Rectal smooth muscle tissue (tissue), 1 donor: ENCODE data around the gene LDB2.

Source experiments
- H3K27ac ChIP-seq: one replicate; pipeline ENCODE4 v1.7.0; 2013; ENCODE audit warnings: low read depth, low read length, inconsistent platforms
- H3K27me3 ChIP-seq: one replicate; pipeline ENCODE4 v1.7.0; 2013; ENCODE audit warnings: low read length; ENCODE audit not compliant: control insufficient read depth, insufficient read depth
- H3K36me3 ChIP-seq: one replicate; pipeline ENCODE4 v1.7.0; 2013; ENCODE audit warnings: low read length; ENCODE audit not compliant: control insufficient read depth, insufficient read depth
- H3K4me1 ChIP-seq: one replicate; pipeline ENCODE4 v1.7.0; 2013; ENCODE audit warnings: low read length; ENCODE audit not compliant: control insufficient read depth, insufficient read depth
- H3K4me3 ChIP-seq: one replicate; pipeline ENCODE4 v1.7.0; 2013; ENCODE audit warnings: low read length
- H3K9ac ChIP-seq: one replicate; pipeline ENCODE4 v1.7.0; 2013; ENCODE audit warnings: low read length

Gene LDB2

DNA sequence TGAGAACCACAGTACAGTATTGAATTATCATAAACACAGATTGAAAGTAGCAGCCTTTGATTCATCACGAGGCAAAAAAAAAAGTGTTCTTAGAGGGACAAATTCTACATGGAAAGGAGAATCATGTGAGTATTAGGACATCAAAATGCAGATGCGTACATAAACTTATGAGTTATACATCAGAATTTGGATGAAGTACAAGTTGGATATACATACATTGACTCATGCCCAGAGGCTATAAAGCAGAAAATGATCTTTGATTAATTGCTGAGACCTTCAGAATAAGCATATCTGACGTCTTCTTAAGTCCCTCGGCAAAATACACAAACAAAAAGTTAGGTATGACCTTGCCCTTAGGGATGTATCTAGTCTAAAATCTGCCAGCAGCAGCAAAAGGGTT is 206.4 kb downstream of the LDB2 start:
- H3K4me1 ChIP-seq: peaks cover 4% of the 10 kb centered on the region
- H3K4me3 ChIP-seq: no peak overlapping the region
- no peak overlapping the region for H3K27ac ChIP-seq

DNA sequence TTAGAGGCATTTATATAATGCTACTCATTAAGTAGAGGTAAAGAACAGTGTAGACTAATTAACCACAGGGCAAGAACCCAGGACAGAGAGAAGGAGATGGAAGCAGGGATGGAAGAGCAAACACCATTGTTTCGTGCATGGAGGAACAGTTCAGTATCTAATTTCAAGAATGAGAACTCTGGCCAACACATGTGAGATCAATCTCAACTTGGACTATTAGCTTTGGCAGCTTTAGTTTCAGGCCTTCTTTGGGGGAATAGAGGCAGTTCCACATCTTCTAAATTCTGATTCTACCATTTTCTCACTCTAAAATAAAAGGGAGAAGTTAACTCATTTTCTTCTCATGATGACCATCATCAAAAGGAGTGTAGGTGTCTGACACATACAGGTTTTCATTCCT is 207.0 kb downstream of the LDB2 start:
- H3K27me3 ChIP-seq: no peaks in the 10 kb centered on the region
- no peaks in the 10 kb centered on the region for H3K36me3 ChIP-seq
- no peak overlapping the region for H3K4me3 ChIP-seq
- peaks cover 4% of the 10 kb centered on the region for H3K4me1 ChIP-seq
- H3K27ac ChIP-seq: no peak overlapping the region
- no peak overlapping the region for H3K9ac ChIP-seq

More for the DNA sequence above, 206.4 kb downstream of the LDB2 start:
- Histone ChIP-seq H3K27me3 (no peaks in the 10 kb centered on the region), H3K36me3 (no peaks in the 10 kb centered on the region), H3K9ac (no peak overlapping the region)

DNA sequence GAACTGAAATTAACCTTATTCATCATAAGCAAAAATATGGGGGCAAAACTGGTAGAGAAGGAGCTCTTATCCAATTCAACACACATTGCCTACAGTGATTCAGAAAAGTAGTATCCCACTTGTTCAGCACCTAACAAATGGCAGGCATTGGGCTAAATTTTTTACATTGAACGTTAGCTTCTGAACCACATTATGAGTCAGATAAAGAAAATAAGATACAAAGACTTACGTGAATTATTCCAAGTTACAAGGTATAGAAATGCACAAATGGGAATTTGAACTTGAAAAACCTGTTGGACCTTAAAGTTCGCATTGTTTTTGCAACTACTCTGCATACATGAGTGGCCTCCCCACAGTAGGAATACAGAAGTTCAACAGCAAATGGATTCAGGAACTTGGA is 210.6 kb downstream of the LDB2 start:
- Histone ChIP-seq H3K27me3 (no peaks in the 10 kb centered on the region), H3K9ac (no peak overlapping the region), H3K27ac (no peak overlapping the region)

DNA sequence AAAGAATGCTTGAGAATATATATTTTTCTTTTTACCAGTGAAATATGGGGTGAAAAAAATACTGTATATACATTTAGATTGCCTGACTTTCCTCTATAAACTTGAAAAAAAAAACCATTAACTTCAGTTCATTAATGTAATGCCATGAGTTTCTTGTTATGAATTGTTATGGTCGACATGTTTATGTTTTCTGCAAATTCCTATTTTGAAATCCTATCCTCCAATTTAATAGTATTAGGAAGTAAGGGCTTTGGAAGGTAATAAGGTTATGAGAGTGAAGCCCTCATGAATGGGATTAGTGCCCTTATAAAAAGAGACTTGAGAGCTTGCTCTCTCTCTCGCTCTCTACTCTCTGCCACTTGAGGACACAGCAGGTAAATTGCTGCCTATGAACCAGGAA is 211.4 kb downstream of the LDB2 start:
- Histone ChIP-seq H3K4me3 (no peak overlapping the region), H3K9ac (no peak overlapping the region), H3K27ac (no peak overlapping the region), H3K27me3 (no peaks in the 10 kb centered on the region), H3K36me3 (no peaks in the 10 kb centered on the region), H3K4me1 (peaks cover under 1% of the 10 kb centered on the region)

More for the DNA sequence above, 210.6 kb downstream of the LDB2 start:
- Histone ChIP-seq H3K4me3 (no peak overlapping the region), H3K36me3 (no peaks in the 10 kb centered on the region), H3K4me1 (peaks cover 4% of the 10 kb centered on the region)

DNA sequence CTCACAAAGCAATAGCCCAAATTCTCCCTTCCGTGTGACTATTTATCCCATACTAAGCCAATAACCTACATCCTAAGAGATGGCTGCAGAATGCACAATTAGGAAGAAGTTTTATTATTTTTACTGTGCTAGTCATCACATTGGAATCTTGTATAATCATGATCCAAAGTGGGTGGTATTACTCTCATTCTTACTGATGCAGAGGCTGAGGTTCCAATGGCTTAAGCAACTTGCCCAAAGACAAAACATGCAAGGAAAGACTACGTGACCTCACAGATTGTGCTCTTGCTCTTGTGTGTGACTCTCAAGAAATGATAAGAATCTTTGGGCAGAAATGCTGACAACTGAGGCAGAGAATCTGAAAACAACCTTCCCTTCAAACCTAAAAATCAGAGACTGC is 212.2 kb downstream of the LDB2 start:
- H3K27me3 ChIP-seq: no peaks in the 10 kb centered on the region
- no peak overlapping the region for H3K27ac ChIP-seq

DNA sequence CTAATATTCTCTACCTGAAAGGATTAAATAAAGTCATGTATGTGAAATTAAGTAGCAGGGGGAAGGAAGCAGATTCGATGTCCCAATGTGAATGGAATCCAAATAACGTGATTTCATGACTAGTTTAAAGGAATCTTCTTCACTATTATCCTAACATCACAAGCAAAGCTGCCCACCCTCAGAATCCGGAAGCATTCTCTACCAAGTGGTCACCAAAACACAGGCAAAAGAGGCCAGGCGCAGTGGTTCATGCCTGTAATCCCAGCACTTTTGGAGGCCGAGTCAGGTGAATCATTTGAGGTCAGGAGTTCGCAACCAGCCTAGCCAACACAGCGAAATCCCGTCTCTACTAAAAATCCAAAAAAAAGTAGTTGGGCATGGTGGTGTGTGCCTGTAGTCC is 212.9 kb downstream of the LDB2 start:
- Histone ChIP-seq H3K9ac (no peak overlapping the region), H3K4me1 (no peaks in the 10 kb centered on the region), H3K27me3 (no peaks in the 10 kb centered on the region), H3K4me3 (no peak overlapping the region), H3K27ac (no peak overlapping the region), H3K36me3 (no peaks in the 10 kb centered on the region)

More for the DNA sequence above, 212.2 kb downstream of the LDB2 start:
- Histone ChIP-seq H3K9ac (no peak overlapping the region), H3K4me1 (no peaks in the 10 kb centered on the region), H3K36me3 (no peaks in the 10 kb centered on the region), H3K4me3 (no peak overlapping the region)

DNA sequence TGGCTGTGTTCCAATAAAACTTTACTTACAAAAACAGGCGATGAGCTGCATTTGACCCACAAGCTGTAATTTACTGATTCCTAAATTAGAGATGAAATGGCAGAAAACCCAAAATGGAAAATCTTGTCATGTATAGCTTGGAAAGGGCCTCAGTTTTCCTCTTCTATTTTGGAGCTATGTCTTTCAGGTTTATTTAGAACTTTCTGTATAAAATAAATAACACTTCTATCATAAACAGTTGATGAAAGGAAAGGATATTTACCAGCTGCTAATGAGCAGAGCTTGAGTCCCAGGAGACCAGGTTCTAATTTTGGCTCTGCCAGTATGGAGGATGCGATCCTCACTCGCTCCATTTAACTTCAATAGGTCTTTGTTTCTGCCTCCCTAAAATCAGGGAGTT is 213.5 kb downstream of the LDB2 start:
- no peak overlapping the region for H3K27ac ChIP-seq
- H3K9ac ChIP-seq: no peak overlapping the region
- no peaks in the 10 kb centered on the region for H3K27me3 ChIP-seq
- H3K4me3 ChIP-seq: no peak overlapping the region
- no peaks in the 10 kb centered on the region for H3K4me1 ChIP-seq
- H3K36me3 ChIP-seq: no peaks in the 10 kb centered on the region

DNA sequence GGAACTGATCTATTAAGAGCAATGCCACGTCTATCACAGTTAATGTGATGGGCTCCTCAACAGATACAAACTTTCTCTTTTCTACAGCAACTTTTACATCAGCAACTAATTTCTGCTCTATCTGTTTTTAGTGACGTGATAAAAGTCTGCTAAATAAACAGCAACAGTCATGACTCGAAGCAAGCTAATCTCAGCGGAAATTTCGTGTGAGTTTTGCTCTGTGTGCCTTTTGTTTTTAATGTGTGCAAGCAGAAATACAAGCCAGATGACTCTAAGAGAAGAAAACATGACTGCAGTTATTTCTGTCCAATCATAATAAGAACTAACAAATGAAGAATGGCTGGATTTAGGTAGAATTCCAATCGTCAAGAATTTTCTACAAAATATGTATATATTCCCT is 214.3 kb downstream of the LDB2 start:
- Histone ChIP-seq H3K4me3 (no peak overlapping the region), H3K27me3 (no peaks in the 10 kb centered on the region), H3K27ac (no peak overlapping the region), H3K9ac (no peak overlapping the region), H3K4me1 (no peaks in the 10 kb centered on the region), H3K36me3 (no peaks in the 10 kb centered on the region)

DNA sequence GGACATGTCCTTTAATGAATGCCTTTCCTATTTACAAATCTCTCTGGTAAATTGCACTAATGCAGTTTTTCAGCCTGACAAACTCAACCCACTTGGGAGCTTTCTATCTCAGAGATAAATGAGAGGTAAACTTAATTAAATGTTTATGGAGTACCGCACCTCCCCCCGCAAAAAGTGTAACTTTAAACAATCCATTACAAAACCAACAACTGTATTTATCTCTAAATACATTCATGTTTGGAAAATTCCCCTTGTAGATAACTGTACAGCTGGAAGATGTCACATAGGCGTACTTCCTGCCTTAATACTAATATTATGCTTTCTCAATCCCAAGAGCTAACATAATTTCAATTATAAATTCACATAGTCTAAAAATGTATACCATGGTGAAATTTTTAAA is 215.5 kb downstream of the LDB2 start:
- Histone ChIP-seq H3K27ac (no peak overlapping the region), H3K36me3 (no peaks in the 10 kb centered on the region), H3K9ac (no peak overlapping the region), H3K4me3 (no peak overlapping the region), H3K4me1 (no peaks in the 10 kb centered on the region), H3K27me3 (no peaks in the 10 kb centered on the region)

DNA sequence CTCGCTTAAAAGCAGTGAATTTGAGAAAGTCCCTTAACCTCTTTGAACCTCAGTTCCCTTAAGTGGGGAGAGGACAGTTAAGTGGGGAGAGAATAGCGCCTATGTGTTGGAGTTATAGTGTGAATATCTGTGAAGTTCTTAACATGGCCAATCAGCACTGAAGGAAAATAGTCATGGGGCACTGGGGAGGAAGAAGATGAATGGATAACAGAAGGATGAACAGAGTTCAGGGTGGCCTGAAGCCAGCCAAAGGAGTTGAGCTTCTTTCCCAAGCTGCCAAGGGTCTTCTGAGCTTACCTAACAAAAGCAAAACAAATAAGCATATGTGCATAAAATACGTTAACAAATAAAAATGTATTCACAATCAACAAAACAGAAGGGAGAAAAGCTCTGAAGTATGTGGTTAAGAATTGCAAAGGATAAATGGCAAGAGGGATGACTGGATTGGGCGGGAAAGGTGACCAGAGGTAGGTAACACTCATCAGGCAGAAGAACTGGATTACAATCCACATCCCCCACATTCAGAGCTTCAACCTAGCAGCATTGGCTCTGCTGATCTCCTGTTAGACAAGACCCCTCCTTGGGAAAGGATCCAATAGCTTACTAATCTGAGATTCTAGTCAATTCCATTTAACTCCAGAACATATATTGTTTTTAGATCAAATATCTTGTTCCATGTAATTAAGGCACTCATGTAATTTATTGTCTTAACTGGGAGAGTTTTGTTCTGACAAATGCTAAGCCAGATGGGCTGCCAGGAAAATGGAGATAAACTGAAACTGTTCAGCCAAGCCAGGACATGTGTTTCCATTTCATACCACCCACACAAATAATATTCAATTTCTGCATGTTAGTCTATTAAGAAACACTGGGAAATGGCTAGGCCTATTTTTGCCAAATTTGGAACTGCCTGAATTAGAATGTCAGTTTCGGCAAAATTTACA is 221.2 kb downstream of the LDB2 start:
- no peak overlapping the region for H3K9ac ChIP-seq
- H3K36me3 ChIP-seq: no peaks in the 10 kb centered on the region
- H3K27ac ChIP-seq: no peak overlapping the region
- peaks cover 2% of the 10 kb centered on the region for H3K4me1 ChIP-seq
- no peaks in the 10 kb centered on the region for H3K27me3 ChIP-seq
- no peak overlapping the region for H3K4me3 ChIP-seq

DNA sequence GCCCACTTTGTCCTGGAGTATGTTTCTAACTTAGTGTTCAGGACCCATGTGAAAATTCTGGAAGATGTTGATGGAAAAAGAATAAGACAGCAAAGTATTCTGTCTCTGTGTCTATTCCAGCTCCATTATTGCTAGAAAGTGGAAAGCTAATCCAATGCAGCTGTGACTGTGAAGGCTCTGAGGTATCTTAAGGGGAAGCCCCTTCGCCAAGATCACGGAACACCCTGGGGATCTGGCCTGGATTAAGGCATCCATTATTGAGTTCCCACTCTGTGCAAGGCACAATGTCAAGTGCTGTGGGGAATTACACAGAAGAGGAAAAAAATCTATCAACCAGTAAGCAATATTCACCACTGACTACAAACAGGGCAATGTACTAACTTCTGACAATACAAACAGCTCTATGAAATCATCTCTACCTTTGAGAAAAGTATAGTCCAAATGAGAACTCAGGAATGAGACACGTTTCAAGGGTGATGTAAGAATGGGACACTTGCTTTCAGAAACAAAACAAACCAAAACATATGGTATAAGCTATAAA is 222.1 kb downstream of the LDB2 start:
- H3K4me1 ChIP-seq: peaks cover 2% of the 10 kb centered on the region
- no peak overlapping the region for H3K9ac ChIP-seq
- H3K27me3 ChIP-seq: no peaks in the 10 kb centered on the region
- no peaks in the 10 kb centered on the region for H3K36me3 ChIP-seq
- no peak overlapping the region for H3K4me3 ChIP-seq
- H3K27ac ChIP-seq: no peak overlapping the region

DNA sequence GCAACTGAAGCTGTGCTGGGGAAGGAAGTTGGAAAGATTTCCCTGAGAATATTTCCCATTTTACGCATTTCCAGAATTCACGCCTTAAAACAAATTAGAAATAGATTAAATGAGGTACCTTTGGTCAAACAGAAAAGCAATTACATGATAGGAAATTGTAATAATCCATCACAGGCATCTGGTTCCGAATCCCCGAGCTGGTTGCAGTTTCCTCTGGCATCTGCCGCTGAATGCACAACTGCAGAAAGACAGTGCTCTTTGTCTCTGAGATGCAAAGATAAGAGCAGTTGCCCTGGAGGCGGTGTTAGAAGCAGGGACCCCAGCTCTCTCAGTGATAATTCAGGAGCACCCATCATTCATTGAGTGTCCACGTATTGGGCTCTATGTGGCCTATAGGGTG is 224.4 kb downstream of the LDB2 start:
- Histone ChIP-seq H3K36me3 (no peaks in the 10 kb centered on the region), H3K9ac (no peak overlapping the region), H3K27ac (no peak overlapping the region), H3K27me3 (no peaks in the 10 kb centered on the region), H3K4me1 (peaks cover 2% of the 10 kb centered on the region), H3K4me3 (no peak overlapping the region)

DNA sequence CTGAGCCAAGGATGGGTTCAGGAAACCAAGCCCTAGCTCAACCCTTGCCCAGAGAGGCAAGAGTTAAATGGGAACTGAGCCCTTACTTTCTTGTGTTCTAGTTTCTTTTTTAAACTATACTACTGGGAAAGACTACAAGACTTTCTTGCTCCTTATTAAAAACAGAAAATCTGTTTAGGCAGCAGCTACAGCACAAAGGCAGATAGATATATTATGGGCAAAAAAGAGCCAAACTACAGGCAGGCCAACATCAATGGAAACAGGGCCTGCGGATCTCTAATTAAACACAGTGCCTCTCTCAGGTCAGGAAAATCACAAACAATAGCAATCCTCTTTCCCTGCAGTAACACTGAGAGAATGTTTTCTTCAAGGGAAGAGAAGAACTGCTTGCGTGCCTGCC is 226.0 kb downstream of the LDB2 start:
- Histone ChIP-seq H3K4me3 (no peak overlapping the region), H3K36me3 (no peaks in the 10 kb centered on the region), H3K27me3 (no peaks in the 10 kb centered on the region), H3K4me1 (peaks cover 2% of the 10 kb centered on the region), H3K27ac (no peak overlapping the region), H3K9ac (no peak overlapping the region)
